Suprapubic skin (tissue), 4 donors: ENCODE results near the gene SRSF7. TPM values are rescaled to one million over a fixed set of nuclear protein-coding genes. Genes with fewer than 3 reads are reported as not detected.
"Not testable (repeated sequence)": the region's sequence is repeated elsewhere in the genome, so short reads cannot be mapped to it uniquely, and the experiment has no call there.

Experiments used
- DNase-seq, 2 donors: peaks; one replicate each; pipeline ENCODE4 v3.0.0-alpha.2; 2019; ENCODE audit warnings: low spot score in 2 of 2
- H3K27ac ChIP-seq: fragments of 200-600 bp; sonication (generic); one replicate; pipeline ENCODE4 v1.5.1; 2019
- H3K27me3 ChIP-seq: fragments of 200-600 bp; sonication (generic); one replicate; pipeline ENCODE4 v1.5.1; 2019
- H3K36me3 ChIP-seq: fragments of 200-600 bp; sonication (generic); one replicate; pipeline ENCODE4 v1.5.1; 2019
- H3K4me1 ChIP-seq: fragments of 200-600 bp; sonication (generic); one replicate; pipeline ENCODE4 v1.5.1; 2019
- H3K4me3 ChIP-seq: fragments of 200-600 bp; sonication (generic); one replicate; pipeline ENCODE4 v1.5.1; 2019; ENCODE audit warnings: mild to moderate bottlenecking
- H3K9me3 ChIP-seq: fragments of 200-600 bp; sonication (generic); one replicate; pipeline ENCODE4 v1.5.1; 2019
- EP300 ChIP-seq: sonication (generic); formaldehyde crosslinking; IDR thresholded peaks from one replicate; pipeline ENCODE4 v1.6.1; 2017; ENCODE audit warnings: antibody characterized with exemption
- POLR2A ChIP-seq, 2 donors: fragments of 450-650 bp; IDR thresholded peaks; one replicate each; pipeline ENCODE4 v1.6.1; 2017; ENCODE audit warnings: antibody characterized with exemption in 2 of 2, mild to moderate bottlenecking in 2 of 2, moderate library complexity in 2 of 2
- POLR2AphosphoS5 ChIP-seq, 3 donors: sonication (generic); formaldehyde crosslinking; IDR thresholded peaks; one replicate each; pipeline ENCODE4 v1.6.1; 2017; ENCODE audit warnings: antibody characterized with exemption in 3 of 3
- WGBS: methylation state at CpG from one replicate; pipeline ENCODE4 v1.1.5; 2018; 5-methylcytosine and 5-hydroxymethylcytosine counted together
- total RNA-seq, 4 donors: library from RNA; depleted of rRNA; stranded (reverse); fragments of >200 nt; gene quantifications; one replicate each; pipeline ENCODE4 v1.1.0, GENCODE V29; 2016
- TF ChIP-seq, protein P1 (sequence below), 2 donors: fragments of 200-600 bp in 1 of 2; fragments of 450-650 bp in 1 of 2; sonication (generic) in 1 of 2; IDR thresholded peaks; one replicate each; pipeline ENCODE4 v1.5.1; 2016 to 2019; ENCODE audit warnings: antibody characterized with exemption in 2 of 2, mild to moderate bottlenecking in 1 of 2, moderate library complexity in 1 of 2

Gene SRSF7
- 100 to 1,000 TPM in 1 of 4 donors, 10 to 100 TPM in 3; 90.4 to 144 (median 94.2) TPM for total RNA-seq

DNA sequence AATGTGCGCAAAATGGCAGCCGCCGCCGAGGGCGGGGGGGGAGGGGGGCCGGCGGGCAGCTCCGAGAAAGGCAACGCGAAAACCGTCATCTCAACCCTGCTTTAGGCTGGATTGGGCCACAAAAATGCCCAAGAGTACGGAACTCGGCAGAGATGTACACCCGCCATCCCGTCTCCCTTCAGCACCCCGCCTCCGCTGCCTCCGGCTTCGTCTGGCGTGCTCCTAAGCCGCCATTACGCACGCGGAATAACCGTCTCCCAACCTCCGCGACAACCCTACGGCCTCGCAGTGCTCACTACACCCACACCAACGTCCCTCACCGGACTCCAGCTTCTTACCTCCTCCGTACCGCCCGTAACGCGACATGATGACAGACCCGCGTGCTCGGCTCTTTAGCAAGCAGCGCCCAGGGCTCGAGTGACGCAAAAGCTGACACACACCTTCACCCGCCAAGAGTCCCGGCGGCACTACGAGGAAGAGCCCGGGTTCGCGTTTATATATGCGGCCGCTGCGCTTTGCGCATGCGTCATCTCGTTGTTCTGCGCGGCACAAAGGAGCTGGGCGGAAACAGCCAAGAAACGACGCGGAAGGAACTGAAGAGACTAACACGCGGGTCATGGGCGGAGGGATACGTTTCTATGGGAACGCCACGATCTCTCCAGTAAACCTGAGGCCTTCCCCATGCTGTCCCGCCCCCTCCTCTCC is at the start of gene SRSF7:
Gene SRSF7, minus strand, starts transcription at position 471 of the 705 bp plus-strand sequence. Its CDS starts 105 bp downstream, at position 366.
- H3K27ac ChIP-seq, result peak within 1 kb of the TSS; percentile 100
- H3K4me3 ChIP-seq, result peak within 1 kb of the TSS; percentile 93
- peaks cover 32% of the 10 kb centered on the region for H3K36me3 ChIP-seq
- under 1% methylated on average over 57 of the region's 68 CpGs for WGBS
- TF ChIP-seq POLR2A (IDR thresholded peaks at IDR 0.05), result peak; percentile 100
- TF ChIP-seq POLR2AphosphoS5 (IDR thresholded peaks at IDR 0.05), result peak; percentile 100
- TF ChIP-seq, protein P1, sequence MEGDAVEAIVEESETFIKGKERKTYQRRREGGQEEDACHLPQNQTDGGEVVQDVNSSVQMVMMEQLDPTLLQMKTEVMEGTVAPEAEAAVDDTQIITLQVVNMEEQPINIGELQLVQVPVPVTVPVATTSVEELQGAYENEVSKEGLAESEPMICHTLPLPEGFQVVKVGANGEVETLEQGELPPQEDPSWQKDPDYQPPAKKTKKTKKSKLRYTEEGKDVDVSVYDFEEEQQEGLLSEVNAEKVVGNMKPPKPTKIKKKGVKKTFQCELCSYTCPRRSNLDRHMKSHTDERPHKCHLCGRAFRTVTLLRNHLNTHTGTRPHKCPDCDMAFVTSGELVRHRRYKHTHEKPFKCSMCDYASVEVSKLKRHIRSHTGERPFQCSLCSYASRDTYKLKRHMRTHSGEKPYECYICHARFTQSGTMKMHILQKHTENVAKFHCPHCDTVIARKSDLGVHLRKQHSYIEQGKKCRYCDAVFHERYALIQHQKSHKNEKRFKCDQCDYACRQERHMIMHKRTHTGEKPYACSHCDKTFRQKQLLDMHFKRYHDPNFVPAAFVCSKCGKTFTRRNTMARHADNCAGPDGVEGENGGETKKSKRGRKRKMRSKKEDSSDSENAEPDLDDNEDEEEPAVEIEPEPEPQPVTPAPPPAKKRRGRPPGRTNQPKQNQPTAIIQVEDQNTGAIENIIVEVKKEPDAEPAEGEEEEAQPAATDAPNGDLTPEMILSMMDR (IDR thresholded peaks at IDR 0.05), result no peak
- no peak for TF ChIP-seq EP300
- no peaks in the 10 kb centered on the region for H3K27me3 ChIP-seq
- peaks cover 45% of the 10 kb centered on the region for H3K4me1 ChIP-seq
- peak; percentile 99 for DNase-seq
- no peaks in the 10 kb centered on the region for H3K9me3 ChIP-seq

DNA sequence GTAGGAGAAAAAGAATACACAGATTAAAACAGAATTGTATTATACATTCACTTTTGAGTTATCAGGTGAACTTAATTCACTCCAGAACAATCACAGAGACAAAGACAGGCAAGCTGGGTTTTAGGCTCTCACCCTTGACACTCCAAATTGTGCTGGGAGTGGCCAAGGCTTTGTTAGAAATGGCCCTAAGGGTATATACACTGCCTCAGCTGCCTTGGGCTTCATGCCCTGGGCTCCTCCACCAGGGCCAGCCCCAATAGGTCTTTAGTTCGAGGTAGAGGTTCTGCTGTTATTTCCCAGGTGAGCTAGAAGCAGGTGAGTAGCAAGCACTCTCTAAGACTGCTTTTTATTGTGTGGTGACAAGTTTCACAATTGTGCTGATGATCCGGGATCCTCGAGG is 46.8 kb upstream of the SRSF7 start:
- H3K36me3 ChIP-seq, result peaks cover 33% of the 10 kb centered on the region
- H3K4me3 ChIP-seq, result no peak overlapping the region
- 76% methylated on average over 3 of the region's 3 CpGs for WGBS

DNA sequence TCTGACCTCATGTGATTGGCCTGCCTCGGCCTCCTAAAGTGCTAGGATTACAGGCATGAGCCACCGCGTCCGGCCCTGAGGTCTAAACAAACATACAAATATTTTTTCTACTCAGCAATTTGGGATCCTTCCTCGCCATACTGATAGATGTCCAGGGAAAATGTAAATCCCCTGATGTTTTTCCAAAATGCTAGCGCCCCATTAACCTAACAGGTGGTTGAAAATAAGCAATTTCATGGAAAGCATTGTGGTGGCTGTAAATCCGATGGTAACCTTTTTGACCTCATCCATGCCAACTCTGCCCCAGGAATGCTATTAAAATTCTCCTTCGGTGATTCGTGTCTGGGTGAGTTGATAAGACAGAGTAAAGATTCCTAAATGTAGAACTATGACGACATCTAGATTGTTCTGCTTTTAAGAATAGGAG is 46.1 kb upstream of the SRSF7 start:
- WGBS, result 90% methylated on average over 10 of the region's 10 CpGs
- Histone ChIP-seq H3K27ac (no peak overlapping the region), H3K4me1 (no peaks in the 10 kb centered on the region), H3K36me3 (peaks cover 27% of the 10 kb centered on the region), H3K4me3 (no peak overlapping the region), H3K9me3 (no peaks in the 10 kb centered on the region), H3K27me3 (no peaks in the 10 kb centered on the region)
- no peak for TF ChIP-seq POLR2AphosphoS5 (IDR thresholded peaks at IDR 0.05)
- TF ChIP-seq POLR2A (IDR thresholded peaks at IDR 0.05), result no peak
- no peak for DNase-seq

More for the DNA sequence above, 46.8 kb upstream of the SRSF7 start:
- no peak for DNase-seq
- Histone ChIP-seq H3K4me1 (no peaks in the 10 kb centered on the region), H3K27me3 (no peaks in the 10 kb centered on the region), H3K9me3 (no peaks in the 10 kb centered on the region), H3K27ac (no peak overlapping the region)
- TF ChIP-seq, protein P1 (IDR thresholded peaks at IDR 0.05), result no peak
- no peak for TF ChIP-seq POLR2AphosphoS5 (IDR thresholded peaks at IDR 0.05)
- TF ChIP-seq EP300, result no peak
- no peak for TF ChIP-seq POLR2A (IDR thresholded peaks at IDR 0.05)

DNA sequence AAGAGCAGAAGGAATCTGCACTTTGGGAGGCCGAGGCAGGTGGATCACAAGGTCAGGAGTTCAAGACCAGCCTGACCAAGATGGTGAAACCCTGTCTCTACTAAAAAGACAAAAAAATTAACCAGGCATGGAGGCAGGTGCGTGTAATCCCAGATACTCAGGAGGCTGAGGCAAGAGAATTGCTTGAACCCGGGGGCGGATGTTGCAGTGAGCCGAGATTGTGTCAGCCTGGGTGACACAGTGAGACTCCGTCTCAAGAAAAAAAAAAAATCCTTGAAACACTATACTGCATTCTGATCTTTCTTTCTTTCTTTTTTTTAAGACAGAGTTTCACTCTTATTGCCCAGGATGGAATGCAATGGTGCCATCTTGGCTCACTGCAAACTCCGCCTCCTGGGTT is 43.9 kb upstream of the SRSF7 start:
- H3K9me3 ChIP-seq, result not testable (repeated sequence)

DNA sequence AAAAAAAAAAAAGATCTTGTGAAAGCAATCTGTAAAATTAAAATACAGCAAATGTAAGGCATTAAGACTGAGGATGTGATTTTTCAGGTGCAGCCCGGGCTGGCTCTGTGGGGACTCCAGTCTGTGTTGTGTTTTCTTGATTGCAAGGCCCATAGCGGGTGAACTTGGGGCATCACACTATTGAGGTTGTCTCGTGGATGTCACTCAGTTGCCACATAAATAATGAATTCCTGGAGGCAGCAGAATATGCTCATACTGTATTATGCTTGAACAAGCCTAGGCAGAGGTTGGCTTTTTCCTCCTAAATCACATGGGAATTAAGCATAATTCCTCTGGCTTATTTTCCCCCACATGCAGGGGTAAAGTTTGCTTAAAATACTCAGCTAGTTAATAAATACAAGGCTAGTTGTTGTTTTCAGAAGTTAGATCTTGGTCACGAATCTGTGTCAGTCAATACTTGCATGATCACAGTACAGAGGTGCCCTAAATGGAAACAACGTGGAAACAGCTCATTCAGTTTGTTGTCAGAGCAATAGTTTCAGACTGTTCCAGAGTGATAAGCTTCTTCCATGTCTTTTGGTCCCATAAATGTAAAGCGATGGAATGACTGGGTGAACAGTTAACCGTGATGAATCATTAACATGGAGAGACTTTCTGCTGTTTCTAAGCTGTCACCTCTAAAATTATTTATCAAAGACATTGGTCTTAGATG is 43.2 kb upstream of the SRSF7 start:
- 73% methylated on average over 7 of the region's 7 CpGs for WGBS

More for the DNA sequence above, 43.9 kb upstream of the SRSF7 start:
- DNase-seq, H3K27ac ChIP-seq, H3K4me1 ChIP-seq, H3K27me3 ChIP-seq, H3K4me3 ChIP-seq: not testable (repeated sequence)
- WGBS, result 92% methylated on average over 7 of the region's 7 CpGs
- H3K36me3 ChIP-seq, result peaks cover 13% of the 10 kb centered on the region

More for the DNA sequence above, 43.2 kb upstream of the SRSF7 start:
- no peak for DNase-seq
- no peaks in the 10 kb centered on the region for H3K4me1 ChIP-seq
- H3K27ac ChIP-seq, result no peak overlapping the region
- H3K9me3 ChIP-seq, result no peaks in the 10 kb centered on the region
- H3K36me3 ChIP-seq, result peaks cover 13% of the 10 kb centered on the region
- no peaks in the 10 kb centered on the region for H3K27me3 ChIP-seq
- no peak overlapping the region for H3K4me3 ChIP-seq
- TF ChIP-seq, protein P1 (IDR thresholded peaks at IDR 0.05), result no peak
- TF ChIP-seq POLR2AphosphoS5 (IDR thresholded peaks at IDR 0.05), result no peak
- no peak for TF ChIP-seq EP300
